Sigmoid colon (tissue), 4 donors: ENCODE results near the gene HBS1L.

Source experiments
- CTCF ChIP-seq, 4 experiments: fragments of 450-650 bp in 3 of 4; fragments of 200-600 bp in 1 of 4; IDR thresholded peaks; one replicate each; pipeline ENCODE4 v1.5.1; 2016 to 2019; ENCODE audit warnings: antibody characterized with exemption in 4 of 4, mild to moderate bottlenecking in 3 of 4, moderate library complexity in 2 of 4
- EP300 ChIP-seq, 4 donors: sonication (generic); formaldehyde crosslinking; IDR thresholded peaks; one replicate each; pipeline ENCODE4 v1.6.1; 2017; ENCODE audit warnings: antibody characterized with exemption in 4 of 4
- POLR2AphosphoS5 ChIP-seq, 4 donors: sonication (generic); formaldehyde crosslinking; IDR thresholded peaks; one replicate each; pipeline ENCODE4 v1.6.1; 2017; ENCODE audit warnings: antibody characterized with exemption in 4 of 4

DNA sequence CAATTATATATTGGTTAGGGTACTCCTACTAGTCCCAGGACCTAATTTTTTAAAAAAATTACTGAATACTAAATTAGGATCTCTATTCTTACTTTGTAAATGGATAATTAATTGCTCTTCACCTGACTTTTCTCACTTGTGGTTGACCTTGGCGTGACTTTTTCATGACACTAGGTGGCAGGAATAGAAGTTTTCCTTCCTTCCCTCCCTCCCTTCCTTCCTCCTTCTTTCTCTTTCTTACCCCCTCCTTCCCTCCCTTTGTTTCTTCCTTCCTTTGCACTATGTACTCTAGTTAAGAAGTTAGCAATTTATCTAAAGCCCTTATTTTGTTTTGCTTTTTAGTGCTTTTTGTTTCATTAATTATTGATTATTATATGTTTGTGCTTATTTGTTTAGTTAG lies 20.4 kb upstream of the HBS1L start:
- no peak for TF ChIP-seq CTCF (IDR thresholded peaks at IDR 0.05)
- no peak for TF ChIP-seq EP300 (IDR thresholded peaks at IDR 0.05)
- no peak for TF ChIP-seq POLR2AphosphoS5 (IDR thresholded peaks at IDR 0.05)
